HUES48 (cell line): ENCODE results near the gene TRIM61.
"Not testable (repeated sequence)": the region's sequence is repeated elsewhere in the genome, so short reads cannot be mapped to it uniquely, and the experiment has no call there.

ENCODE experiments used
- H3K27ac ChIP-seq: one replicate; pipeline ENCODE4 v1.7.0; 2013; ENCODE audit warnings: low read depth, low read length, inconsistent platforms
- H3K27me3 ChIP-seq: 2 replicates; pipeline ENCODE4 v1.6.1; 2013; ENCODE audit warnings: mild to moderate bottlenecking, low read length; ENCODE audit not compliant: control insufficient read depth, insufficient read depth
- H3K36me3 ChIP-seq: 2 replicates; pipeline ENCODE4 v1.6.1; 2013; ENCODE audit warnings: low read length; ENCODE audit not compliant: control insufficient read depth, insufficient read depth
- H3K4me1 ChIP-seq: 2 replicates; pipeline ENCODE4 v1.6.1; 2013; ENCODE audit warnings: mild to moderate bottlenecking, low read length; ENCODE audit not compliant: control insufficient read depth, insufficient read depth
- H3K4me3 ChIP-seq: 2 replicates; pipeline ENCODE4 v1.5.1; 2013; ENCODE audit warnings: mild to moderate bottlenecking, low read depth, low read length
- H3K9ac ChIP-seq: 2 replicates; pipeline ENCODE4 v1.6.1; 2013; ENCODE audit warnings: mild to moderate bottlenecking, low read depth, low read length, moderate library complexity
- H3K9me3 ChIP-seq: 2 replicates; pipeline ENCODE4 v1.6.1; 2013; ENCODE audit warnings: low read length; ENCODE audit not compliant: control insufficient read depth, insufficient read depth

TRIM61 gene

GRCh38 chr4:164977243-164978164 lies at the start of gene TRIM61:
TRIM61 (minus strand) TSS chr4:164977657; CDS start chr4:164970002, 7,655 bp downstream.
- Histone ChIP-seq H3K27ac (peak within 1 kb of the TSS; percentile 43), H3K4me3 (peak within 1 kb of the TSS; percentile 82), H3K9me3 (no peaks in the 10 kb centered on the region), H3K27me3 (no peaks in the 10 kb centered on the region), H3K36me3 (peaks cover 26% of the 10 kb centered on the region), H3K4me1 (peaks cover 6% of the 10 kb centered on the region; the same call in 1 of the 2 replicates), H3K9ac (peak within 1 kb of the TSS; percentile 74)

- not testable (repeated sequence) for H3K9me3 ChIP-seq, H3K36me3 ChIP-seq, H3K27me3 ChIP-seq, H3K4me1 ChIP-seq, H3K27ac ChIP-seq, H3K4me3 ChIP-seq, H3K9ac ChIP-seq
Measured at GRCh38 chr4:165025782-165026181, 48.3 kb upstream of the TRIM61 start.

GRCh38 chr4:165019995-165020394 lies 42.5 kb upstream of the TRIM61 start:
- H3K36me3 ChIP-seq, H3K27me3 ChIP-seq, H3K9me3 ChIP-seq, H3K27ac ChIP-seq, H3K4me3 ChIP-seq, H3K9ac ChIP-seq, H3K4me1 ChIP-seq: not testable (repeated sequence)

- Histone ChIP-seq H3K27me3 (no peaks in the 10 kb centered on the region), H3K4me1 (no peaks in the 10 kb centered on the region), H3K9me3 (peaks cover 4% of the 10 kb centered on the region; the same call in 1 of the 2 replicates), H3K4me3 (no peak overlapping the region), H3K27ac (no peak overlapping the region), H3K36me3 (no peaks in the 10 kb centered on the region), H3K9ac (no peak overlapping the region)
Measured at GRCh38 chr4:165016971-165017370, 39.5 kb upstream of the TRIM61 start.

- Histone ChIP-seq H3K27ac (no peak overlapping the region), H3K27me3 (no peaks in the 10 kb centered on the region), H3K4me3 (no peak overlapping the region), H3K9me3 (no peaks in the 10 kb centered on the region), H3K4me1 (no peaks in the 10 kb centered on the region), H3K36me3 (no peaks in the 10 kb centered on the region), H3K9ac (no peak overlapping the region)
Measured at GRCh38 chr4:165013691-165014090, 36.2 kb upstream of the TRIM61 start.

- H3K9me3 ChIP-seq = no peaks in the 10 kb centered on the region
- no peak overlapping the region for H3K9ac ChIP-seq
- no peak overlapping the region for H3K4me3 ChIP-seq
- H3K36me3 ChIP-seq = no peaks in the 10 kb centered on the region
- no peaks in the 10 kb centered on the region for H3K27me3 ChIP-seq
- no peak overlapping the region for H3K27ac ChIP-seq
- H3K4me1 ChIP-seq = no peaks in the 10 kb centered on the region
Measured at GRCh38 chr4:165011403-165011802, 33.9 kb upstream of the TRIM61 start.

GRCh38 chr4:165010991-165011390 lies 33.5 kb upstream of the TRIM61 start:
- Histone ChIP-seq H3K9ac (no peak overlapping the region), H3K4me3 (no peak overlapping the region), H3K27ac (no peak overlapping the region), H3K27me3 (no peaks in the 10 kb centered on the region), H3K36me3 (no peaks in the 10 kb centered on the region), H3K9me3 (no peaks in the 10 kb centered on the region), H3K4me1 (no peaks in the 10 kb centered on the region)

- H3K27ac ChIP-seq = no peak overlapping the region
- H3K9ac ChIP-seq = no peak overlapping the region
- no peaks in the 10 kb centered on the region for H3K9me3 ChIP-seq
- no peaks in the 10 kb centered on the region for H3K36me3 ChIP-seq
- no peaks in the 10 kb centered on the region for H3K27me3 ChIP-seq
- no peaks in the 10 kb centered on the region for H3K4me1 ChIP-seq
- H3K4me3 ChIP-seq = no peak overlapping the region
Measured at GRCh38 chr4:165010487-165010886, 33.0 kb upstream of the TRIM61 start.

GRCh38 chr4:165009493-165010227 lies 32.2 kb upstream of the TRIM61 start:
- Histone ChIP-seq H3K27ac (no peak overlapping the region), H3K36me3 (no peaks in the 10 kb centered on the region), H3K9ac (no peak overlapping the region), H3K4me1 (no peaks in the 10 kb centered on the region), H3K4me3 (no peak overlapping the region), H3K9me3 (no peaks in the 10 kb centered on the region), H3K27me3 (no peaks in the 10 kb centered on the region)

GRCh38 chr4:165006886-165007285 lies 29.4 kb upstream of the TRIM61 start:
- H3K27me3 ChIP-seq = no peaks in the 10 kb centered on the region
- H3K9me3 ChIP-seq = no peaks in the 10 kb centered on the region
- H3K4me1 ChIP-seq = no peaks in the 10 kb centered on the region
- no peak overlapping the region for H3K9ac ChIP-seq
- no peaks in the 10 kb centered on the region for H3K36me3 ChIP-seq
- no peak overlapping the region for H3K27ac ChIP-seq
- no peak overlapping the region for H3K4me3 ChIP-seq

GRCh38 chr4:165006456-165006855 lies 29.0 kb upstream of the TRIM61 start:
- Histone ChIP-seq H3K27ac (no peak overlapping the region), H3K9me3 (no peaks in the 10 kb centered on the region), H3K9ac (no peak overlapping the region), H3K36me3 (no peaks in the 10 kb centered on the region), H3K4me1 (no peaks in the 10 kb centered on the region), H3K27me3 (no peaks in the 10 kb centered on the region), H3K4me3 (no peak overlapping the region)
